ENCODE data around the gene CRB1. TPM values are rescaled to one million over a fixed set of nuclear protein-coding genes. Genes with fewer than 3 reads are reported as not detected.

Gene CRB1
- total and polyA plus RNA-seq, 2 of the 8 experiments (the other 6 are each of a cell fraction or from before 2014, with no cell fraction given) = 0.03 TPM; not detected in 1

- no peak for TF ChIP-seq TCF12 (IDR thresholded peaks at IDR 0.05; ENCODE audit: low read depth, low read length)
- TF ChIP-seq NRF1 (IDR thresholded peaks at IDR 0.05; ENCODE audit: low read depth, low read length) = no peak
These were observed 132.5 kb downstream of the CRB1 start (continued) for GRCh38 chr1:197400522-197400902.
